Measurements from ENCODE around the gene FAM110A. TPM values are rescaled to one million over a fixed set of nuclear protein-coding genes. Genes with fewer than 3 reads are reported as not detected.
A peak's percentile ranks its signal among the peaks of the same experiment; 100 is the strongest.

FAM110A gene
- total and polyA plus RNA-seq, 2 of the 8 experiments (the other 6 are each of a cell fraction or from before 2014, with no cell fraction given), result 10.1 to 10.9 TPM

DNA sequence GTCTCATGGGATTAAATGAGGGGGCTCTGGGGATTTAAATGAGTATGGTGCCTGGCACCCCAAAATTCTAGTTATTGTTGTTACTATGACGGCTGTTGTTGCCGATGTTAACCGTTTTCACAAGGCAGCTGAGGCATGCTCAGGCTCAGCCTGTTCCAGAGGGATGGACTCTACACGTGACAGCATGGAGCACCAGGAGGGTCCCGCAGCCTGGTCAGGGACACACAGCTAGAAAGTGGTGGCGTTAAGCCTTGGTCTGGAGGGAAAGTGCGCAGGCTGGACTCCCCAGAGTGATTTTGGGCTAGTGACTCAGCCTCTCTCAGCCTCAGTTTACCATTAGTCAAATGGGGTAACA lies 7.0 kb downstream of the FAM110A start:
- ChIA-PET CTCF (ENCODE audit: partially characterized antibody) (interaction anchor here (1.5 to 2.0 kb wide), 3 partner anchors 31 to 116 kb away, joined by 3 to 6 read pairs (median 4); no protein-coding TSS in a partner anchor), POLR2A (ENCODE audit: partially characterized antibody) (interaction anchor here (1.2 kb wide), 1 partner anchor 20 kb away, joined by 4 read pairs; no protein-coding TSS in a partner anchor)
- no peak overlapping the region for H3K4ac ChIP-seq (replicated peaks; ENCODE audit: insufficient read length, low read depth, low read length)
- H4K91ac ChIP-seq (replicated peaks; ENCODE audit: insufficient read length, low read length), result peak overlapping the region; percentile 61
- H3K9ac ChIP-seq (replicated peaks in 1 of 4; ENCODE audit: extremely low read depth in 1 of 4, low read depth in 3 of 4, low read length in 3 of 4), result no peak overlapping the region
- 0 out of 2 replicates have a peak overlapping the region, but pooled peaks have one; percentile 9 for H2BK15ac ChIP-seq (ENCODE audit: low read length)
- peak overlapping the region; percentile 22 for H4K5ac ChIP-seq (ENCODE audit: insufficient read length, low read depth, low read length)
- FAIRE-seq (no peak), DNase-seq (ENCODE audit: low read depth in 1 of 2, low spot score in 2 of 2) (no peak)
- peaks cover 2 to 33% (median 26%) of the 10 kb centered on the region in 4 experiments for H3K27me3 ChIP-seq (replicated peaks in 1 of 4; ENCODE audit: control insufficient read depth in 3 of 4, extremely low read depth in 1 of 4, insufficient read depth in 3 of 4, low read length in 3 of 4)
- no peaks in the 10 kb centered on the region for H3K9me3 ChIP-seq (ENCODE audit: insufficient read depth in 2 of 2, low read depth in 1 of 2, low read length in 1 of 2)
- WGBS, 2 experiments (ENCODE audit: extremely low coverage in 1 of 2, insufficient coverage in 1 of 2, insufficient read length in 1 of 2, insufficient replicate concordance in 2 of 2, low coverage in 1 of 2, low lambda C conversion rate in 2 of 2, missing lambda C conversion rate in 1 of 2), result 77% methylated on average over 7 of the region's 7 CpGs; no CpG with 5 or more reads in 1 of the 2 experiments
- H3K4me3 ChIP-seq (ENCODE audit: extremely low read depth in 1 of 4, insufficient read depth in 2 of 4, low read depth in 3 of 4, low read length in 4 of 4), result peak overlapping the region in 2 of 4 experiments; percentile 57 to 82; a peak in 4 of 8 replicates
- H3K4me1 ChIP-seq (replicated peaks in 1 of 4; ENCODE audit: control insufficient read depth in 3 of 4, insufficient read depth in 4 of 4, low read length in 3 of 4), result peaks cover 3 to 24% (median 12%) of the 10 kb centered on the region in 4 experiments
- no peak overlapping the region for H3K56ac ChIP-seq (replicated peaks; ENCODE audit: insufficient read length, low read depth, low read length)
- no peak overlapping the region for H3K14ac ChIP-seq (ENCODE audit: insufficient read length)
- no peak overlapping the region; the same call in 1 of the 2 replicates for H4K8ac ChIP-seq (ENCODE audit: extremely low read depth, insufficient read depth, low read length)
- H3K23ac ChIP-seq (ENCODE audit: insufficient read length), result no peak overlapping the region
- H3K4me2 ChIP-seq (ENCODE audit: insufficient read depth in 1 of 2, low read depth in 2 of 2, low read length in 2 of 2), result peak overlapping the region; percentile 95 to 96
- H4K20me1 ChIP-seq (replicated peaks in 1 of 2; ENCODE audit: control insufficient read depth in 1 of 2, insufficient read depth in 2 of 2, low read length in 2 of 2), result peaks cover 2 to 8% of the 10 kb centered on the region in 2 experiments
- no peaks in the 10 kb centered on the region for H3K79me2 ChIP-seq (ENCODE audit: control insufficient read depth in 1 of 2, insufficient read depth in 2 of 2, low read length in 2 of 2)
- no peak overlapping the region for H2BK5ac ChIP-seq (ENCODE audit: low read depth, low read length)
- H3K79me1 ChIP-seq (ENCODE audit: low read depth, low read length), result no peaks in the 10 kb centered on the region; the same call in 1 of the 2 replicates
- H2BK20ac ChIP-seq (ENCODE audit: low read length), result no peak overlapping the region
- H2BK120ac ChIP-seq (replicated peaks; ENCODE audit: low read depth, low read length), result no peak overlapping the region
- peaks cover 23% of the 10 kb centered on the region; the same call in 1 of the 2 replicates for H3K23me2 ChIP-seq (ENCODE audit: low read depth, low read length)
- H3K18ac ChIP-seq (ENCODE audit: extremely low read depth, low read length), result no peak overlapping the region; the same call in 1 of the 2 replicates
- 0 out of 2 replicates have a peak overlapping the region, but pooled peaks have one; percentile 3 for H2BK12ac ChIP-seq (ENCODE audit: low read depth, low read length)
- H3K36me3 ChIP-seq (ENCODE audit: control insufficient read depth in 2 of 4, insufficient read depth in 4 of 4, low read length in 3 of 4), result no peaks in the 10 kb centered on the region
- H3K27ac ChIP-seq (ENCODE audit: low read depth, low read length), result no peak overlapping the region
- H2AFZ ChIP-seq (ENCODE audit: low read length), result no peak overlapping the region
- H2AK5ac ChIP-seq (ENCODE audit: low read depth, low read length), result no peak overlapping the region
- TF ChIP-seq, protein P1, sequence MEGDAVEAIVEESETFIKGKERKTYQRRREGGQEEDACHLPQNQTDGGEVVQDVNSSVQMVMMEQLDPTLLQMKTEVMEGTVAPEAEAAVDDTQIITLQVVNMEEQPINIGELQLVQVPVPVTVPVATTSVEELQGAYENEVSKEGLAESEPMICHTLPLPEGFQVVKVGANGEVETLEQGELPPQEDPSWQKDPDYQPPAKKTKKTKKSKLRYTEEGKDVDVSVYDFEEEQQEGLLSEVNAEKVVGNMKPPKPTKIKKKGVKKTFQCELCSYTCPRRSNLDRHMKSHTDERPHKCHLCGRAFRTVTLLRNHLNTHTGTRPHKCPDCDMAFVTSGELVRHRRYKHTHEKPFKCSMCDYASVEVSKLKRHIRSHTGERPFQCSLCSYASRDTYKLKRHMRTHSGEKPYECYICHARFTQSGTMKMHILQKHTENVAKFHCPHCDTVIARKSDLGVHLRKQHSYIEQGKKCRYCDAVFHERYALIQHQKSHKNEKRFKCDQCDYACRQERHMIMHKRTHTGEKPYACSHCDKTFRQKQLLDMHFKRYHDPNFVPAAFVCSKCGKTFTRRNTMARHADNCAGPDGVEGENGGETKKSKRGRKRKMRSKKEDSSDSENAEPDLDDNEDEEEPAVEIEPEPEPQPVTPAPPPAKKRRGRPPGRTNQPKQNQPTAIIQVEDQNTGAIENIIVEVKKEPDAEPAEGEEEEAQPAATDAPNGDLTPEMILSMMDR (IDR thresholded peaks at IDR 0.05; ENCODE audit: control extremely low read depth in 1 of 3, insufficient read depth in 1 of 3, low read depth in 1 of 3, low read length in 3 of 3), result no peak
- TF ChIP-seq JUN (IDR thresholded peaks at IDR 0.05; ENCODE audit: low read depth, low read length) (no peak), CTBP2 (IDR thresholded peaks at IDR 0.05; ENCODE audit: borderline replicate concordance, insufficient read depth, insufficient read length, low read length) (no peak), TAF7 (optimal IDR thresholded peaks at IDR 0.05; ENCODE audit: borderline replicate concordance, low read depth, low read length) (no peak), EP300 (IDR thresholded peaks at IDR 0.05; ENCODE audit: borderline replicate concordance in 1 of 2, low read depth in 2 of 2, low read length in 2 of 2) (no peak), ASH2L (IDR thresholded peaks at IDR 0.05; ENCODE audit: low read length) (no peak)
